Embryonic facial prominence (tissue), 1 donor: ENCODE measurements around the gene GPR152.
"Not testable (repeated sequence)": the region's sequence is repeated elsewhere in the genome, so short reads cannot be mapped to it uniquely, and the experiment has no call there.

ENCODE experiments used
- DNase-seq: peaks from one replicate; pipeline ENCODE4 v3.0.0-alpha.2; 2016; ENCODE audit errors: extremely low spot score

GPR152 gene

DNA sequence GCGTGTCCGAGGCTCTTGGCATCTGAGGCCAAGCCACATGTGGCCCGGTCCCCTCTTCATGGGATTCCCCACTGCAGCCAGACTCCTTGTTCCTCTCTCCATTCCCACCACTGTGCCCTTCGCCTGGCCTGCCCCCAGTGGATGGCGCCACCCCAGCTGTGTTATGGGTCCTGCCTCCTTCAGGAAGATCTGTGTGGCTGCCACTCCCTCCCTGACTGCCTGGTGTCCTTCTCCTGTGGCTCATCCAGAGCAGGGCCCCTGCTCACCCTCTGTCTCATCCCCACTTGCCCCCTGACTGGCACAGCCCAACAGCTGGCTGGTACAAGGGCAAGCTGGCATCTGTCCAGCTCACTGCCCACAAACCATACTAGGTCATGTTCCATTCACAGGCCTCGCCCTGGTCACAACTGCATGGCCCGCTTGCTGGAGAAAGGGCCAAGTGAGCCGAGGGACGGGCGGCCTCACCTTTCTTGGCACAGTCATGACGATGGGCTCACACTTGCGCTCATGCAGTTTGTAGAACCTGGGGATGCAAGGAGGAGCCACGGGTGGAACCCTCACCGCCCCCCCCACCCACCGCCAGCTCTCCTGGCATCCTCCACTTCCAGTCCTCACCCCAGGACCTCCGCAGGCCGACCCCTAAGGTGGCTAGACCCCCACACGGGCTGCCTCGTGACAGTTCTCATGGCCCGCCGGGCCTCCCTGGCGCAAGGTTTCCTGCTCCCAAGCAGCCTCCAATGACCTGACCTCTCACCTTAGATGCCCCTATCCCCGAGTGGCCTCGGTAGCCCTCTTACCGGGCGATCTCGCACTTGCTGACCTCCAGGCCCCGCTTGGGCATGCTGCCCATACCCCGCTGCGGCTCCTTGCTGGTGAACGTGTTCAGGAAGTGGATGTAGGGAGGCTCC, 13.0 kb downstream of the GPR152 start:
- no peak for DNase-seq

DNA sequence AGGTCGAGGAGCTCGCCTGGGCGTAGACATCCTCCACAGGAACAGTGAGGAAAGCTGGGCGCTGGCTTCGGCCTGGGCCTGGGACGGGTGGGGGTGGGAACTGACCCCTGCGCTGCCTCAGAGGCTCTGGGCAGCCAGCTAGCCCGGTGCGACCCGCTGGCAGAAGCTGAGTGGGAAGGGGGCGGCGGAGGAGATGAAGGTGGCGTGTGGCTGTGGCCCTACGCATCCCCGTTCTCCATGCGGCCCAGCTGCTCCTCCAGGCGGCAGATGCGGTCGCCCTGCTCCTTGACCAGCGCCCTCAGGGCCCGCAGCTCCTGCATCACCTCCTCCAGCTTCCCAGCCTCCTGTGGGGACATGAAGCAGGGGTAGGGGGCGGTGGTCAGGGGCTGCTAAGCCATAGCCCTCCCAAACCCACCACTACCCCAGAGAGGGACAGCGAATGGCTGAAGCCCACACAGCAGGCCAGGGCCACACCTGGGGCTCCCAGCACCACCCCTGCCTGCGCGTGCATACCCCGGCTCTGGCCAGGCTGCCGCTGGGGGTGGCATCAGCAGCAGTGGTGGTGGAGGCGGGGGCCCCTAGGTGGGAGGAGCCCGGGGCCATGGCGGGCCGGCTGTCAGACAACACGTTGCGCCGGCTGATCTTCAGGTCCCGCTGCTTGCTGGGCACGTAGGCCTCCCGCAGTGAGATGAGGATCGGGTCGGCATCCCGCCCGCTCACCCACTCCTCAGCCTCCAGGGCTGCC, 14.2 kb downstream of the GPR152 start:
- DNase-seq: no peak

DNA sequence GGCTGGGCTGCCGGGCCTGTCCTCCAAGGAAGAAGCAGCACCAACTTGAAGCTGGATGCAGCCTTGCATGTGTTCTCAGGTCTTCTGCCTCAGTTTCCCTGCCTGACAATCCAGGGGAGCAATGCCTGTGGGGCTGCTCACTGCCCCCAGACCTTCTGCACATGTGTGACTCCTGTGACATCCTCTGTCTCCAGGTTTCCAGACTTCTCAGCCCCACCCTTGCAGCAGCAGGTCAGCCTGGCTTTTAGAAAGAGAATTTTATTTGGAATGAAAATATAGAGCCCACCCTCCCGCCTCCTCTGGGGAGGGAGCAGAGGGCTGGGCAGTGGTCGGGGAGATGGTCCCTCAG, 14.7 kb downstream of the GPR152 start:
- DNase-seq: no peak

DNA sequence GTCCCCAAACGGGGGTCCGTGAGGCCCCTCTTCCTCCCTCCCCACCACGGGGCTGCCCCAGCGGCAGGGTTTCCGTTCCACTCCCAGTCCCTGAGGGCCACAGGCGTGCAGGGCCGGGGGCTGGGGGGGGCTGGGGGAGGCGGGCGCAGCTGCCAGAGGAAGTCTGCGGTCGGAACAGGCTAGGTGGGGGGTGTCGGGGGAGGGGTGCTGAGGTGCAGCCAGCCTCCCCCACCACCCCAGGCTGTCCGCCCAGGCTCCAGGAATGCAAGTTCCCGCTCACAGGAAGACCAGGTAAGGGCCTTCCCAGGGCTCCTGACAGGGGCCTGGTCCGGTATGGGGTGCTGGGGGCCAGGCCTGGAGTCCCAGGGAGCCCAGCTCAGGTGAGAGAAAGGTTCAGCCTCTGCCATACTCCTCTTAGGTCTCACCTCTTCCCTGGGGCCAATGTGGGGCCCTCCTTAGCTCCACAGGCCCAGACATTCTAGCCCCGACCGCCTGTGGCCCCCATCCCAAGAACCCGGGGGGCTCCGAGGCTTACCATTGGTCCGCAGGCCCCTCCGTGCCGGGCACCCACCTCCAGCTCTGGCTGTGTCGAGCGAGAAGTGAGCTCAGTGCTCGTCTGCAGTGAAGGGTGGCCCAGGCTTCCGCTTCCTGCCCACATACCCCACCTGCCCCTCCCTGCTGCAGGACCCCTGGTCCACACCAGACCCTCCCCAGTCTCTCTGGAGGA, 15.3 kb downstream of the GPR152 start, which contains the start of gene PTPRCAP:
TSS of gene PTPRCAP (minus strand) at position 601 of the 727 bp plus-strand sequence. CDS start at position 538, 63 bp downstream.
- no peak for DNase-seq

DNA sequence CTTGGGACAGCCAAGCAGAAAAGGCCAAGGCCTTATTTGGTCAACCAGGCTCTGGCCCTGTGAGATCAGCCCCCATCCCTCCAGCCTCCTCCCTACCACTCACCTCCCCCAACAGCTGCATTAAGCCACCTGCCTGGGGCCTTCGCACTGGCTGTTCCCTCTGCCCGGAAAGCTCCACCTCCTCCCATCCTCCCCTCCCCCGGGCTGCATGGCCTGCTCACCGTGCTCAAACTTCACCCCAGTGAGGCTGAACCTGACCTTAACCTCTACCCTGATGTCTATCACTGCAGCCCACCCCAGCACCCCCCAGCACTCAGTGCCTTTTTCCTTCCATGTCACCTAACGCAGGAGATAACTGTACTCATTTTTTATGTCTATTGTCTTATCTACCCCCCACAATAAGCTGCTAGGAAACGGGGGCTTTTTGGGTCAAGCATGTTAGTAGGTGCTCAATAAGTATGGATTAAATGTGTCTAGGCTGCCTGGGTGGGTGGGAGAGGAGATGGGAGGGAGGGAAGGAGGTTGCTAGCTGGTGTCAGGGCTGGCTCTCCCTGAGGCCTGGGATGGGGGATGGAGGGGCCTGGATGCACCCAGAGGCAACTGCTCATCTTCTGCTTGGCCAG, 16.0 kb downstream of the GPR152 start:
- no peak for DNase-seq

DNA sequence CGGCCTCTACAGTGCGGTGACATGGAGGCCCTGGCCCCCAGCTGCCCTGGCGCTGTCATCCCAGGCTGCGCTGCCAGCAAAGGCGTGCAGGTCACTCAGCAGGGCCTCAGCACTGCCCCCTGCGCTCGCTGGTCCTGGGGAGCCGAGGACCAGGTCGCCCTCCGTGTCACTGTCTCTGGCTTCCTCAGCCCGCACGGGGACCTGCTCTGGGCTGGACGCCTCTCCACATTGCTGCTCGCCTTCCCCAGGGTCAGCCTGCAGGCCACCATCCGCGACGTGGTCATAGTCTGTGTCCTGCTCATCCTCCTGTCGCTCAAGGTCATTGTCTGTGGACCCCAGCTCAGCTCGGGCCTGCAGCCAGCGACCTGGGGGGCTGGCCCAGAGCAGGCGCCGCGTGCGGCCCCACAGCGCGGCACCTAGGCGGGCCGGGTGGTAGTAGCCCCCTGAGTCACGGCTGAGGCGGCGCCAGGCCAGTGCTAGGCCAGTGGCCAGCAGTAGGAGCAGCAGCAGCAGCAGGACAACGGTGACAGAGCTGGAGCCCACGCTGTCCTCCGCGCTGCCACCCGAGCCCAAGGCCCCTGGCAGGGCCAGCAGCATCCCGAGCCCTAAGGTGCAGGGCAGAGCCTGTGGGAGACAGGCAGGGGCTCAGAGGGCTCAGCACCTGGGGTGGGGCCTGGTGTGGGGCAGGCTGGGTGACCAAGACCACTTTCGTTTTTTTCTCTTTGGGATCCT, 16.6 kb downstream of the GPR152 start:
- DNase-seq: no peak

DNA sequence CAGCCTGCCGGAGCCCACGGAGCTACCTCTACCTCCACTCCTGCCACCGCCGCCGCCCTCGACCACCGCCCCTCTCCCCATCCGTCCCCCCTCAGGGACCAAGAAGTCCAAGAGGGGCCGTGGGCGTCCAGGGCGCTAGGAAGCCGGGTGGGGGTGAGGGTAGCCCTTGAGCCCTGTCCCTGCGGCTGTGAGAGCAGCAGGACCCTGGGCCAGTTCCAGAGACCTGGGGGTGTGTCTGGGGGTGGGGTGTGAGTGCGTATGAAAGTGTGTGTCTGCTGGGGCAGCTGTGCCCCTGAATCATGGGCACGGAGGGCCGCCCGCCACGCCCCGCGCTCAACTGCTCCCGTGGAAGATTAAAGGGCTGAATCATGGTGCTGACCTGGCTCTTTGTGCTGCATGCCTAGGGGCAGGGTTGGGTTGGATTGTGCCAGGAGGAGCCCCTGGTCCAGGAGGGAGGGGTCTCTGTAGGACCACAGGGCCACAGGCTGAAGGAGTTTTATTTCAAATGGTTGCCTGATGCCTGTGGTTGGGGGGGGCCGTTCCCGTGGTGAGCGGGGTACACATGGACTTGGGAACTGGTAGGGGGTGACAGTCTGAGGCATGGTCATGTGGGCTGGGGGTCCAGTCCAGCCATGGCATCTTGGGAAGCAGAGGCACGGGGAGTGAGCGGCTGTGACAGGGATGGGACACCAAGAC, 17.4 kb downstream of the GPR152 start:
- no peak for DNase-seq

DNA sequence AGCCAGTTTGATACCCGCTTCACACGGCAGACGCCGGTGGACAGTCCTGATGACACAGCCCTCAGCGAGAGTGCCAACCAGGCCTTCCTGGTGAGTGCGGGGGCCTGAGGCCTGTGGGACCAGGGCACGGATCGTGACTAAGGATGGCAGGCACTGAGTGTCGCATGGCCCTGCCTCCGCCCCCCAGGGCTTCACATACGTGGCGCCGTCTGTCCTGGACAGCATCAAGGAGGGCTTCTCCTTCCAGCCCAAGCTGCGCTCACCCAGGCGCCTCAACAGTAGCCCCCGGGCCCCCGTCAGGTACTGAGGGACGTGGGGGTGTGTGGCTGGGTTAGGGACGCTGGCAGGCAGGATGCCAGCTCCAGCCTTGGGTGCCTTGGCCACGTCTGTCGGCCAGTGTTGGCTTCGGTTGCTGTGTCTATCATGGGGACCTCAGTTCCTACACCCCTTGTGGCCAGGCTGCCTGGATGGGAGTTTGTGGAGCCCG, 18.1 kb downstream of the GPR152 start:
- DNase-seq: no peak

DNA sequence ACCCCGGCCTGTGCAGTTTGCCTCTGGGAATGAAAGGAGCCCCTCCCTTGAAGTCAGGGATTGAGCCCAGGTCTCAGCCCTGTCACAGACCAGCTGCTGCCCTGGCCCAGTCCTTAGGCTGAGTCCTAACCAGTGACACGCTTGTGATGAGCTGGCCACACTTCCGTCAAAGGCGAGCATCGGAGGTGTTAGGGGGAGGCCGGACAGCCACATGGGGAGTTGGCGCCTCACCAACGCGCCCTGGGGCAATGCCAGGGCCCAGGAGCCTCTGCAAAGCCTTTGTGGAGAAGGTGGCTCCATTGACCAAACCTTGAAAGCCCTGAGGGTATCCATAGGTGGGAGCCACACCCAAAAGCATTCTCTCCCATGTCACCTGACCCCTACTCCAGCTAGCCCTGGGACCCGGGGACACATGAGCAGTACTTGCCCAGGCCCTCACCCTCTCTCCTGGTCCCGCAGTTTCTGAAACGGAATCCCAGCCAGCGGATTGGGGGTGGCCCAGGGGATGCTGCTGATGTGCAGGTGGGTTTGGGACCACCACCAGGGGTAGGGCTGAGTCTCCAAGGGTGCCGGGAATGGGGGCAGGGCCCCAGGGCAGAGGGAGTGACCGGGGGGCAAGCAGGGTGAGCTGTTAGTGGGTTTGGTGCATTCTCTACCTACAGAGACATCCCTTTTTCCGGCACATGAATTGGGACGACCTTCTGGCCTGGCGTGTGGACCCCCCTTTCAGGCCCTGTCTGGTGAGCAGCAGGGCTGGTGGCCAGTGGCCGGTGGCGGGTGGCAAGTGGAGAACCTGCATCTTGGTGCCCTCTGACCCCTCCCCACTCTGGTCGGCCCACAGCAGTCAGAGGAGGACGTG, 18.8 kb downstream of the GPR152 start:
- DNase-seq: no peak

DNA sequence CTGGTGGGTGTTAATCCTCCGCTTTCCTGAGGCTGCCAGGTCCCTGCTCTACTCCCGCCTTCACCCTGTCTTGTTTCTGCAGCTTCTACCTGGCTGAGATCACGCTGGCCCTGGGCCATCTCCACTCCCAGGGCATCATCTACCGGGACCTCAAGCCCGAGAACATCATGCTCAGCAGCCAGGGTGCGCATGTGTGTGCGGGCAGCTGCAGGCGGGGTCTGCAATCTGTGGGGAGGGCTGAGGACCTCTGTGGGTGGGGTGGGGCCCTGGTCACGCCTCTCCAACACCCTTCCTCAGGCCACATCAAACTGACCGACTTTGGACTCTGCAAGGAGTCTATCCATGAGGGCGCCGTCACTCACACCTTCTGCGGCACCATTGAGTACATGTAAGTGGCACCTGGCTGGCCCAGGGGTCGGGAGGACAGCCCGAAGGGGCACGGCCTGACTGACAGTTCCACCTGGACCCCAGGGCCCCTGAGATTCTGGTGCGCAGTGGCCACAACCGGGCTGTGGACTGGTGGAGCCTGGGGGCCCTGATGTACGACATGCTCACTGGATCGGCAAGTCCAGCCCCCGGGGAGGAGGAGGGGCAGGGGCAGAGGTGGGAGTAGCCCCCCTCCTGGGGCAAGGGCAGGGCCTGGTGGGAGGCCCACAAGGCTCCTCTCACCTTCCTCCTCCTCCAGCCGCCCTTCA, 19.7 kb downstream of the GPR152 start:
- no peak for DNase-seq

DNA sequence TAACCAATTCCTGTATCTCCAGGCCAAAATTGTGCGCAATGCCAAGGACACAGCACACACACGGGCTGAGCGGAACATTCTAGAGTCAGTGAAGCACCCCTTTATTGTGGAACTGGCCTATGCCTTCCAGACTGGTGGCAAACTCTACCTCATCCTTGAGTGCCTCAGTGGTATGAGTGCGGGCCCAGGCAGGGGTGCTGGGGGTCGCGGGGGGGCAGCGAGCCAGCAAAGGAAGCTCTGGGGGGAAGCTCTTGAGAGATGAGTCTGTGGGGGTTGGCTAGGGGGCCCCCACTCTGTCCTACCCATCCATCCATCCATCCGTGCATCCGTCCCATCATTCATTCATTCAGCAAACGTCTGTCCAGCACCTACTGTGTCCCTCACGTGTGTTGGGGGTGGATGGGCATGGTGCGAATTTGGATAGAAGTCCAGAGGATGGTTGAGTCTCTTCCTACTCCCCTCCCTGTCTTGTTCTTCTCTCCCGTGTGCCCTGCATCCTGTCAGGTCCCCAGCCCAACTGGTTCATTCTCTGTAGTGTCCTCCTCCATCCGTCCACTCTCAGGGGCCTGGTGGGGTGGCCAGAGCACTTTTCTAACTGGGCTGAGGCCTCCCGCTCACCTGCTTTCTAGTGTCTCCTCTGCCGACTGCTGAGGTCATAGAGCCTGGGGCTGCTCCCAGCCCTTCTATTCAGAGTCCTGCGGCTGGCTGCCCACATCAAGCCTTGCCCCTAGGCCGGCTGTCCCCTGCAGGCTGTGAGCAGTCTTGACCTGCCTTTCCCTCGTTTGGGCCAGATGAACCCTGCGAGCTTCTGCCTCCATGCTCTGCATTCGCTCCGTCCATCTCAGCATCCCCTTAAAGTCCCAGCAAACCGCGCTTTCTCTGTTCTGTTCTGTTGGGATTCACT, 20.9 kb downstream of the GPR152 start:
- DNase-seq: no peak

DNA sequence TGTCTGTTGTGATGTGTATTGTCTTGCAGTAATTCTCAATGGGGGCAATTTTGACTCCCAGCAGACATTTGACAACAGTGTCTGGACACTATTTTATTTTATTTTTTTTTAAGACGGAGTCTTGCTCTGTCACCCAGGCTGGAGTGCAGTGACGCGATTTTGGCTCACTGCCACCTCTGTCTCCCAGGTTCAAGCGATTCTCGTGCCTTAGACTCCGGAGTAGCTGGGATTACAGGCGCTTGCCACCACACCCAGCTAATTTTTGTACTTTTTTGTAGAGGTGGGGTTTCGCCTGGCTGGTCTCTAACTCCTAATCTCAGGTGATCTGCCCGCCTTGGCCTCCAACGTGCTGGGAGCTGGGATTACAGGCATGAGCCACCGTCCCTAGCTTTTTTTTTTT, 22.8 kb downstream of the GPR152 start:
- no peak for DNase-seq

DNA sequence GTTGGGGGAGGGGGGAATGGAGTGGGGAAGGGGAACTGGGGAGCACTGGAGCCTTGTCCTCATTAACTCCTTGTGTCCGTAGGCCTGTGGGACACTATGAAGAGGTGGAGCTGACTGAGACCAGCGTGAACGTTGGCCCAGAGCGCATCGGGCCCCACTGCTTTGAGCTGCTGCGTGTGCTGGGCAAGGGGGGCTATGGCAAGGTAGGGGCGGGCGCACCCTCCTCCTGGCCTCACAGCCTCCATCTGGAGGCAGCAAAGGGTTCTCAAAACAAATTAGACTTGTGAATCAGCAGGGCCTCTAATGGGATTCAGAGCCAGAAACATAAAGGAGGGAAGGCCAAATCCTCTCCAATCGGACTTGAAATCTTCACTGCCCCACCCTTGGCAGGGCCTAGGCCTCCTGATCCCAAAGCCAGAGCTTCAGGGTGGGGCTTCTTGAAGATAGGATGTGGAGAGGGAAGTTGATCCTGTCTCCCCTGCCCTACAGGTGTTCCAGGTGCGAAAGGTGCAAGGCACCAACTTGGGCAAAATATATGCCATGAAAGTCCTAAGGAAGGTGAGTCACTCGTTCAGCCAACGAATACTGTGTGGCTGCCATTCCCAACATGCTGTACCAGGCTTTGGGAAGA, 23.4 kb downstream of the GPR152 start:
- no peak for DNase-seq

DNA sequence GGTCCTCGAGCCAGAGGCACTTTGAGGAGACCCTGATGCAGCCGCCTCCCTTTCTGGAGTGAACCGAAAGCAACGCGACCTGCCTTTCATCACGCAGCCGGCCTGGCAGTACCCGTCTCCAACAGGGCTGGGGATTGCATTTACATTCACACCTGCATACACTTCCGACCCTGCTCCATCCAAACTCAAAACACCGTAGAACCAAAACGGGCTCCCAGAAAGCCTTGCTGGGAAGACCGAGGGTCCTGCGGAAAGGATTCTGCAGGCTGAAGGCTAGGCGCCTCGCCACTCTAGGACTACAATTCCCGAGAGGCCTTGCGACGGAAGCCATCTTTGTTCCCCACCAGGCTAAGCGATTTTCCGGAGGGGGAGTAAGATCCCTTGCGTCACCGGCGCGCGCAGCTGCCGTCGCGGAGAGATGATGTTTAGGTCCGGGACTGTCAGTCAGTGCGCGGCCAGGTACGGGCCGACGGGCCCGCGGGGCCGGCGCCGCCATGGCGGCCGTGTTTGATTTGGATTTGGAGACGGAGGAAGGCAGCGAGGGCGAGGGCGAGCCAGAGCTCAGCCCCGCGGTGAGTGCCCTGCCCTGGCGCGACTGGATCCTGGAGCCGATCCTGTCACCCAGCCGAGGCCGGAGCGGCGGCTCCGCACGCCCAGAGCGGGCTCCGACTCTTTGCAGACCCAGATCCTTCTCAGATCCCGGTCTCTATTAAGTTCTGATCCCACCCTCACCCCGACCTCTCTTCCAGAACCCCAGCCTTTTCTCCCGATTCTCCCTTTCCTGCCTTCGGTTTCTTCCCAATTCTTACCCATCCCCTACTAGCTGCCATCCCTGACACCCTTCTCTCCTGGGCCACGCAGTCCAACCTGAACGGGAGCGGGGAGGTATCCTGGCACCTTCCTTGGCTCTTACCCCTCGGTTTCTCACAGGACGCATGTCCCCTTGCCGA, 24.2 kb downstream of the GPR152 start, which contains the start of gene RPS6KB2:
TSS of gene RPS6KB2 (plus strand) at position 443 of the 950 bp plus-strand sequence. CDS start at position 495, 52 bp downstream.
- peak; percentile 93 for DNase-seq

DNA sequence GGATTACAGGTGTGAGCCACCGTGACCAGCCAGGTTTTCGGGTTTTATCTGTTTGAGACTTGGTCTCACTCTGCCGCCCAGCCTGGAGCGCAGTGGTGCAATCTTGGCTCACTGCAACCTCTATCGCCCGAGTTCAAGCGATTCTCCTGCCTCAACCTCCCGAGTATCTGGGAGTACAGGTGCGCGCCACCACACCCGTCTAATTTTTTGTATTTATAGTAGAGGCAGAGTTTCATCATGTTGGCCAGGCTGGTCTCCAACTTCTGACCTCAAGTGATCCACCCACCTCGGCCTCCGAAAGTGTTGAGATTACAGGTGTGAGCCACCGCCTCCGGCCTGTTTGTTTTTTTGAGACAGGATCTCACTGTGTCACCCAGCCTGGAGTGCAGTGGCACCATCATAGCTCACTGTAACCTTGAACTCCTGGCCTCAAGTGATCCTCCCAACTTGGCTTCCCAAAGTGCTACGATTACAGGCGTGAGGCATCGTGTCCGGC, 25.1 kb downstream of the GPR152 start:
- not testable (repeated sequence) for DNase-seq
